ELR (cell line): ENCODE measurements around the gene HIGD1A.
A peak's percentile ranks its signal among the peaks of the same experiment; 100 is the strongest.

Experiments
- DNase-seq: peaks from one replicate; pipeline ENCODE4 v3.0.0-alpha.2; 2015; ENCODE audit warnings: low read depth

The HIGD1A gene

GRCh38 chr3:42800251-42800650 is 4.0 kb downstream of the HIGD1A start:
- DNase-seq, result no peak

GRCh38 chr3:42799376-42799775 is 4.9 kb downstream of the HIGD1A start:
- no peak for DNase-seq

GRCh38 chr3:42796332-42796885 is 7.9 kb downstream of the HIGD1A start:
- DNase-seq, result no peak

- DNase-seq, result no peak
Observed at GRCh38 chr3:42795621-42796181, 8.6 kb downstream of the HIGD1A start.

GRCh38 chr3:42790714-42791229 is 13.5 kb downstream of the HIGD1A start:
- no peak for DNase-seq

GRCh38 chr3:42786631-42787030 is 17.7 kb downstream of the HIGD1A start:
- no peak for DNase-seq

- DNase-seq, result no peak
Observed at GRCh38 chr3:42786212-42786611, 18.1 kb downstream of the HIGD1A start.

- DNase-seq, result peak; percentile 80
Observed at GRCh38 chr3:42780892-42781700, 23.2 kb downstream of the HIGD1A start.

- no peak for DNase-seq
Observed at GRCh38 chr3:42780398-42780797, 23.9 kb downstream of the HIGD1A start.

GRCh38 chr3:42778644-42779043 is 25.6 kb downstream of the HIGD1A start:
- peak; percentile 51 for DNase-seq

- DNase-seq, result no peak
Observed at GRCh38 chr3:42773409-42773751, 30.9 kb downstream of the HIGD1A start.

- peak; percentile 94 for DNase-seq
Observed at GRCh38 chr3:42772670-42773408, 31.5 kb downstream of the HIGD1A start, which contains the start of gene CCDC13. Gene CCDC13 (minus strand): TSS chr3:42773253. CDS start chr3:42758345, 14,908 bp downstream.

- DNase-seq, result no peak
Observed at GRCh38 chr3:42771271-42771670, 33.0 kb downstream of the HIGD1A start.

GRCh38 chr3:42769477-42770131 is 34.7 kb downstream of the HIGD1A start:
- no peak for DNase-seq

GRCh38 chr3:42764561-42765295 is 39.6 kb downstream of the HIGD1A start:
- no peak for DNase-seq

GRCh38 chr3:42764115-42764514 is 40.2 kb downstream of the HIGD1A start:
- no peak for DNase-seq

GRCh38 chr3:42763021-42763420 is 41.3 kb downstream of the HIGD1A start:
- DNase-seq, result peak; percentile 8

GRCh38 chr3:42762046-42762724 is 42.1 kb downstream of the HIGD1A start:
- no peak for DNase-seq

GRCh38 chr3:42758126-42758525 is 46.2 kb downstream of the HIGD1A start:
- DNase-seq, result no peak

- no peak for DNase-seq
Observed at GRCh38 chr3:42756681-42757213, 47.5 kb downstream of the HIGD1A start.
